GM18520 (cell line): Measurements from ENCODE around the gene DCDC1.
A peak's percentile ranks its signal among the peaks of the same experiment; 100 is the strongest.

Experiments used
- ATAC-seq: cut with Tn5 transposase; IDR thresholded peaks from one replicate; pipeline ENCODE4 v1.9.1; 2021; ENCODE audit not compliant: unreplicated experiment

The DCDC1 gene

GRCh38 chr11:31110830-31111229, 258.7 kb downstream of the DCDC1 start:
- ATAC-seq = no peak

- ATAC-seq = no peak
Observed at GRCh38 chr11:31109446-31109845, 260.1 kb downstream of the DCDC1 start.

GRCh38 chr11:31107649-31108048, 261.9 kb downstream of the DCDC1 start:
- ATAC-seq = no peak

GRCh38 chr11:31106968-31107576, 262.5 kb downstream of the DCDC1 start:
- peak; percentile 73 for ATAC-seq

- no peak for ATAC-seq
Observed at GRCh38 chr11:31106326-31106725, 263.2 kb downstream of the DCDC1 start.

- no peak for ATAC-seq
Observed at GRCh38 chr11:31102875-31103274, 266.7 kb downstream of the DCDC1 start.

- no peak for ATAC-seq
Observed at GRCh38 chr11:31102316-31102715, 267.2 kb downstream of the DCDC1 start.

GRCh38 chr11:31096191-31096805, 273.2 kb downstream of the DCDC1 start:
- no peak for ATAC-seq

GRCh38 chr11:31092638-31093037, 276.9 kb downstream of the DCDC1 start:
- ATAC-seq = no peak

GRCh38 chr11:31089117-31089516, 280.4 kb downstream of the DCDC1 start:
- no peak for ATAC-seq

- no peak for ATAC-seq
Observed at GRCh38 chr11:31069447-31070205, 299.9 kb downstream of the DCDC1 start.

- no peak for ATAC-seq
Observed at GRCh38 chr11:31060880-31061279, 308.7 kb downstream of the DCDC1 start.

GRCh38 chr11:31059529-31059928, 310.0 kb downstream of the DCDC1 start:
- ATAC-seq = no peak

- no peak for ATAC-seq
Observed at GRCh38 chr11:31050061-31050765, 319.3 kb downstream of the DCDC1 start.

GRCh38 chr11:31045335-31045734, 324.2 kb downstream of the DCDC1 start:
- ATAC-seq = no peak

GRCh38 chr11:31030138-31030792, 339.3 kb downstream of the DCDC1 start:
- no peak for ATAC-seq

- no peak for ATAC-seq
Observed at GRCh38 chr11:31026315-31026714, 343.2 kb downstream of the DCDC1 start.

- no peak for ATAC-seq
Observed at GRCh38 chr11:31022080-31022479, 347.5 kb downstream of the DCDC1 start.

- no peak for ATAC-seq
Observed at GRCh38 chr11:31019786-31020185, 349.8 kb downstream of the DCDC1 start.

- no peak for ATAC-seq
Observed at GRCh38 chr11:31005202-31005601, 364.3 kb downstream of the DCDC1 start.

- no peak for ATAC-seq
Observed at GRCh38 chr11:31001427-31001826, 368.1 kb downstream of the DCDC1 start.
